ENCODE data around the gene TEAD2. TPM values are rescaled to one million over a fixed set of nuclear protein-coding genes. Genes with fewer than 3 reads are reported as not detected.
A peak's percentile ranks its signal among the peaks of the same experiment; 100 is the strongest.
"Not testable (repeated sequence)": the region's sequence is repeated elsewhere in the genome, so short reads cannot be mapped to it uniquely, and the experiment has no call there.

The TEAD2 gene
- total and polyA plus RNA-seq, 2 donors from 2014 or later, result 15.7 to 30.2 TPM

- Histone ChIP-seq H3K9me3 (ENCODE audit: control insufficient read depth in 2 of 3, insufficient read depth in 1 of 3, low read length in 3 of 3) (no peaks in the 10 kb centered on the region), H3K27ac (ENCODE audit: low read depth in 2 of 2, low read length in 2 of 2) (no peak overlapping the region), H3K4me3 (ENCODE audit: low read length in 3 of 3) (no peak overlapping the region), H3K36me3 (ENCODE audit: control insufficient read depth in 2 of 3, insufficient read depth in 3 of 3, low read length in 3 of 3) (no peaks in the 10 kb centered on the region), H3K27me3 (ENCODE audit: control insufficient read depth, insufficient read depth, low read length) (no peaks in the 10 kb centered on the region), H3K4me1 (ENCODE audit: control insufficient read depth in 2 of 3, insufficient read depth in 2 of 3, low read depth in 1 of 3, low read length in 3 of 3) (peaks cover 0 to 4% (median 0%) of the 10 kb centered on the region in 3 donors), H3K9ac (ENCODE audit: low read length in 3 of 3) (no peak overlapping the region)
- no peak for FAIRE-seq
- intact Hi-C loops (cut with DNase I), result no loop called here
- peak in 1 of 5 donors; percentile 84 for DNase-seq
- TF ChIP-seq CTCF (IDR thresholded peaks at IDR 0.05; ENCODE audit: borderline replicate concordance, extremely low read depth, insufficient read depth), result no peak
Measured at GRCh38 chr19:49333811-49334288, 28.4 kb downstream of the TEAD2 start.

GRCh38 chr19:49333418-49333805, 28.8 kb downstream of the TEAD2 start:
- H3K9me3 ChIP-seq (ENCODE audit: control insufficient read depth in 2 of 3, insufficient read depth in 1 of 3, low read length in 3 of 3), result no peaks in the 10 kb centered on the region
- H3K27me3 ChIP-seq (ENCODE audit: control insufficient read depth, insufficient read depth, low read length), result no peaks in the 10 kb centered on the region
- no peak overlapping the region for H3K27ac ChIP-seq (ENCODE audit: low read depth in 2 of 2, low read length in 2 of 2)
- no peaks in the 10 kb centered on the region for H3K36me3 ChIP-seq (ENCODE audit: control insufficient read depth in 2 of 3, insufficient read depth in 3 of 3, low read length in 3 of 3)
- intact Hi-C loops (cut with DNase I), result no loop called here
- DNase-seq (no peak), FAIRE-seq (no peak)
- no peak for TF ChIP-seq CTCF (IDR thresholded peaks at IDR 0.05; ENCODE audit: borderline replicate concordance, extremely low read depth, insufficient read depth)
- H3K4me1 ChIP-seq (ENCODE audit: control insufficient read depth in 2 of 3, insufficient read depth in 2 of 3, low read depth in 1 of 3, low read length in 3 of 3), result peaks cover 0 to 2% (median 0%) of the 10 kb centered on the region in 3 donors
- no peak overlapping the region for H3K9ac ChIP-seq (ENCODE audit: low read length in 3 of 3)
- H3K4me3 ChIP-seq (ENCODE audit: low read length in 3 of 3), result no peak overlapping the region

GRCh38 chr19:49332691-49333417, 29.4 kb downstream of the TEAD2 start:
- H3K4me3 ChIP-seq (ENCODE audit: low read length in 3 of 3); DNase-seq; H3K27ac ChIP-seq (ENCODE audit: low read depth in 2 of 2, low read length in 2 of 2); H3K27me3 ChIP-seq (ENCODE audit: control insufficient read depth, insufficient read depth, low read length); H3K4me1 ChIP-seq (ENCODE audit: control insufficient read depth in 2 of 3, insufficient read depth in 2 of 3, low read depth in 1 of 3, low read length in 3 of 3); intact Hi-C loops (cut with DNase I); H3K36me3 ChIP-seq (ENCODE audit: control insufficient read depth in 2 of 3, insufficient read depth in 3 of 3, low read length in 3 of 3); H3K9me3 ChIP-seq (ENCODE audit: control insufficient read depth in 2 of 3, insufficient read depth in 1 of 3, low read length in 3 of 3); FAIRE-seq; H3K9ac ChIP-seq (ENCODE audit: low read length in 3 of 3): not testable (repeated sequence)

GRCh38 chr19:49331616-49332055, 30.6 kb downstream of the TEAD2 start:
- no peak for TF ChIP-seq CTCF (IDR thresholded peaks at IDR 0.05; ENCODE audit: borderline replicate concordance, extremely low read depth, insufficient read depth)
- Histone ChIP-seq H3K27ac (ENCODE audit: low read depth in 2 of 2, low read length in 2 of 2) (no peak overlapping the region), H3K9ac (ENCODE audit: low read length in 3 of 3) (no peak overlapping the region), H3K4me1 (ENCODE audit: control insufficient read depth in 2 of 3, insufficient read depth in 2 of 3, low read depth in 1 of 3, low read length in 3 of 3) (no peaks in the 10 kb centered on the region), H3K4me3 (ENCODE audit: low read length in 3 of 3) (no peak overlapping the region), H3K27me3 (ENCODE audit: control insufficient read depth, insufficient read depth, low read length) (no peaks in the 10 kb centered on the region), H3K36me3 (ENCODE audit: control insufficient read depth in 2 of 3, insufficient read depth in 3 of 3, low read length in 3 of 3) (no peaks in the 10 kb centered on the region), H3K9me3 (ENCODE audit: control insufficient read depth in 2 of 3, insufficient read depth in 1 of 3, low read length in 3 of 3) (no peaks in the 10 kb centered on the region)
- peak in 3 of 5 donors; percentile 59 to 87 (median 80) for DNase-seq
- no peak for FAIRE-seq
- intact Hi-C loops (cut with DNase I), result no loop called here

- not testable (repeated sequence) for FAIRE-seq; H3K36me3 ChIP-seq (ENCODE audit: control insufficient read depth in 2 of 3, insufficient read depth in 3 of 3, low read length in 3 of 3); DNase-seq
Measured at GRCh38 chr19:49331187-49331586, 31.0 kb downstream of the TEAD2 start.

More at GRCh38 chr19:49331187-49331586, 31.0 kb downstream of the TEAD2 start:
- H3K4me3 ChIP-seq (ENCODE audit: low read length in 3 of 3); H3K9ac ChIP-seq (ENCODE audit: low read length in 3 of 3); H3K27ac ChIP-seq (ENCODE audit: low read depth in 2 of 2, low read length in 2 of 2); H3K4me1 ChIP-seq (ENCODE audit: control insufficient read depth in 2 of 3, insufficient read depth in 2 of 3, low read depth in 1 of 3, low read length in 3 of 3); intact Hi-C loops (cut with DNase I); H3K27me3 ChIP-seq (ENCODE audit: control insufficient read depth, insufficient read depth, low read length); H3K9me3 ChIP-seq (ENCODE audit: control insufficient read depth in 2 of 3, insufficient read depth in 1 of 3, low read length in 3 of 3): not testable (repeated sequence)
